Inflammatory macrophage treated with lipopolysaccharide for 4 hours (primary cell): ENCODE measurements around the gene UBASH3A.

Source experiments
- DNase-seq: peaks from one replicate; pipeline ENCODE4 v3.0.0-alpha.2; 2020

Gene UBASH3A

DNA sequence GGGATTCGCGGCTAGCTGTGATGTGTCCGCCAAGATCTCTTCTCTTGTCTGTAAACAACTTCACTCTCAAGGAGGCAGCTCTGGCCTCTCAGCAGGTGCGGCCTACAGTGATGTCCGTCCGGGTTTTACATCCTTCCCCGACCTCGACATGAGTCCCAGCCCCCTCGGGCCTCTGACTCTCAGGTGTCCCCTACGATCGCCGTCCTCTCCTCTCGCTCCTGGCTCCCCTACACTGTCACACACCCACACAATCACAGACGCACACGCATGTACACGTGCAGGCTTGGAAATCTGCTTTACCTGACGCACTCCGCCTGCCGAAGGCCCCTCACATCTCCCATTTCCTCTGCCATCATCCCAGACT, 93.1 kb downstream of the UBASH3A start:
- no peak for DNase-seq
